Measurements from ENCODE around the gene SPATS2.

Gene SPATS2

DNA sequence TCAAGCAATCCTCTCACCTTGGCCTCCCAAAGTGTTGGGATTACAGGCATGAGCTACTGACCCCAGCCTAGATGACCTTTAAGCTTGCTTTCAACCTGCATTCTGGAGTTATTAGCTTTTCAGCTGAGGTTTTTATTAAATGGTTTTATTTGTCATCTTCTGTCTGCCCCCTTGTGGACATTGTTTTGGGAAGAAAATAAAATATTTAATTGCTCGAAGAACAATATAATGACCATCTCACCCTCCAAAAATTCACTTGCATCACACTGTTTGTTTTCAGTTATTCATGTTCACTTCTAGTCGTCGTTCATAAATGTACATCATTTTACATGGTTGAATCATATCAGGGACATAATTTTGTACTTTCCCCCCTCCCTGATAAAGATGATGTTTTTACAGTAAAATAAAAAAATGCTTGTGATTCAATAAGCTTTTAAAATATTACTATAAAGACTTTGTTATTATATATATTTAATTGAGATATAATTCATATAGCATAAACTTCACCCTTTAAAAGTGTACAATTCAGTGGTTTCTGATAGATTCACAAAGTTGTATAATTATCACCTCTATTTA lies 10.1 kb upstream of the SPATS2 start:
- no peak overlapping the region for H3K4me3 ChIP-seq
- H3K9me3 ChIP-seq (ENCODE audit: low read depth, low read length), result no peaks in the 10 kb centered on the region
- no peak for DNase-seq (ENCODE audit: low read depth, low spot score)
- no peak overlapping the region for H3K9ac ChIP-seq (ENCODE audit: insufficient read length)
- no peaks in the 10 kb centered on the region for H3K36me3 ChIP-seq (ENCODE audit: insufficient read depth, low read length)
- no peak for TF ChIP-seq EZH2 (IDR thresholded peaks at IDR 0.05)
- no peak for TF ChIP-seq FOXP2 (optimal IDR thresholded peaks at IDR 0.05; ENCODE audit: control extremely low read depth, extremely low read length, insufficient read depth)
- no peak for TF ChIP-seq POLR2AphosphoS5 (IDR thresholded peaks at IDR 0.05; ENCODE audit: borderline replicate concordance, low read depth, low read length)
- no peak overlapping the region for H3K27ac ChIP-seq

DNA sequence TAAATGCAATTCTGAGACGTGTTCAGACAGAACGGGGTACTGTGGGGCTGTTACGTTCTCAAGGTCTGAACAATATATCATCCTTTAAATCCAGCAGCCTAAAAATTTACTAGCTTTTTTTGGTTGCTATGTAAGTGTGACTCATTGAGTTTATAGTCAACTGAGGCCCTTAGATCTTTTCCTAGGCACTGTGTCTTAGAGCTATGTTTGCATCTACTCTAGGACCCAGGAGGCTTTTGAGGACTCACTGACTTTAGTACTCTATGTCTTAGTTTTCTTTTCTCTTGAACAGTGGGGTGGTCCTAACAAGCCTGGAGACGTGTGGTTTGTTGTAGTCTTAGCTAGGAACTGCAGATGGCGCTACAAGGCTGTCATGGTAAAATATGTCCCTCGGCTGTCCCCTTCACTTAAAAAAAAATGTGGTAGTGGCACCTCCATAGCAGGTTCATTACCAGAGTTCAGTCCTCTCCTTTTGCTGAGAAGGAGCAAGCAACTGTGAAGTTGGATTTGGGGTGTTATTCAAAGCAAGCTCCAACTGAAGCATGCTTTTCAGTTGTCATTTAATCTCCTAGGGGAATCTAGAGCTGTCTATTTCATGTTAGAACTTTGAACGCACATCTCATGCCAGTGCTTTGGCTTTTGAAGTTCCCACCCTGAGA lies 8.7 kb upstream of the SPATS2 start:
- DNase-seq (ENCODE audit: low read depth, low spot score), result peak; percentile 78
- TF ChIP-seq FOXP2 (optimal IDR thresholded peaks at IDR 0.05; ENCODE audit: control extremely low read depth, extremely low read length, insufficient read depth) (no peak), EZH2 (IDR thresholded peaks at IDR 0.05) (no peak), POLR2AphosphoS5 (IDR thresholded peaks at IDR 0.05; ENCODE audit: borderline replicate concordance, low read depth, low read length) (no peak)
- Histone ChIP-seq H3K4me3 (no peak overlapping the region), H3K27ac (no peak overlapping the region), H3K36me3 (ENCODE audit: insufficient read depth, low read length) (no peaks in the 10 kb centered on the region), H3K9me3 (ENCODE audit: low read depth, low read length) (no peaks in the 10 kb centered on the region), H3K9ac (ENCODE audit: insufficient read length) (no peak overlapping the region)

GRCh38 chr12:49359671-49360070 lies 7.6 kb upstream of the SPATS2 start:
- H3K4me3 ChIP-seq, result no peak overlapping the region
- no peak overlapping the region for H3K9ac ChIP-seq (ENCODE audit: insufficient read length)
- no peak overlapping the region for H3K27ac ChIP-seq
- no peak for DNase-seq (ENCODE audit: low read depth, low spot score)
- H3K36me3 ChIP-seq (ENCODE audit: insufficient read depth, low read length), result no peaks in the 10 kb centered on the region
- no peaks in the 10 kb centered on the region for H3K9me3 ChIP-seq (ENCODE audit: low read depth, low read length)
- no peak for TF ChIP-seq EZH2 (IDR thresholded peaks at IDR 0.05)
- no peak for TF ChIP-seq FOXP2 (optimal IDR thresholded peaks at IDR 0.05; ENCODE audit: control extremely low read depth, extremely low read length, insufficient read depth)

GRCh38 chr12:49362077-49362476 lies 5.2 kb upstream of the SPATS2 start:
- Histone ChIP-seq H3K4me3 (no peak overlapping the region), H3K36me3 (ENCODE audit: insufficient read depth, low read length) (no peaks in the 10 kb centered on the region), H3K9ac (ENCODE audit: insufficient read length) (no peak overlapping the region), H3K27ac (no peak overlapping the region), H3K9me3 (ENCODE audit: low read depth, low read length) (no peaks in the 10 kb centered on the region)
- no peak for TF ChIP-seq FOXP2 (optimal IDR thresholded peaks at IDR 0.05; ENCODE audit: control extremely low read depth, extremely low read length, insufficient read depth)
- TF ChIP-seq EZH2 (IDR thresholded peaks at IDR 0.05), result no peak
- no peak for TF ChIP-seq POLR2AphosphoS5 (IDR thresholded peaks at IDR 0.05; ENCODE audit: borderline replicate concordance, low read depth, low read length)
- DNase-seq (ENCODE audit: low read depth, low spot score), result no peak

GRCh38 chr12:49364989-49365388 lies 2.3 kb upstream of the SPATS2 start:
- H3K9ac ChIP-seq (ENCODE audit: insufficient read length), result no peak overlapping the region
- no peaks in the 10 kb centered on the region for H3K9me3 ChIP-seq (ENCODE audit: low read depth, low read length)
- no peak overlapping the region for H3K27ac ChIP-seq
- no peaks in the 10 kb centered on the region for H3K36me3 ChIP-seq (ENCODE audit: insufficient read depth, low read length)
- TF ChIP-seq FOXP2 (optimal IDR thresholded peaks at IDR 0.05; ENCODE audit: control extremely low read depth, extremely low read length, insufficient read depth) (no peak), POLR2AphosphoS5 (IDR thresholded peaks at IDR 0.05; ENCODE audit: borderline replicate concordance, low read depth, low read length) (no peak), EZH2 (IDR thresholded peaks at IDR 0.05) (no peak)
- DNase-seq (ENCODE audit: low read depth, low spot score), result no peak
- H3K4me3 ChIP-seq, result no peak overlapping the region

DNA sequence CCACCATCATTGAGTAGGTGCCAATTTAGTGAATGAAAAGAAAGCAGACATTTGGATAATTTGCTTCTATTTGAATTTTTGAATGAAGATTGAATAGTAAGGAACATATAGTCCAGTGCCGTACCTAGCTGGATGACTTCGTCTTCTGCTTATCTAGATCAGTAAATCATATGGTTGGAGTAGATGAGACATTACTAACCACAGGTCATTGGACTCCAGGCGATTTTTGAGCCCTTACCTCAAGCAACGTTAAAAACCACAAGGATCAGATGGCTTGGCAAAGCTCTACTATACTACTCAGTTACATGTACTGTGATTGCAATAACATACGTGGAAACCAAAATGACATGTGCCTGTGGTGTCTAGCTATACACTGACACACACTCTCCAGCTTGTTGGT lies 1.7 kb upstream of the SPATS2 start:
- no peak for DNase-seq (ENCODE audit: low read depth, low spot score)
- Histone ChIP-seq H3K9me3 (ENCODE audit: low read depth, low read length) (no peaks in the 10 kb centered on the region), H3K36me3 (ENCODE audit: insufficient read depth, low read length) (peaks cover 5% of the 10 kb centered on the region; the same call in 1 of the 2 replicates), H3K27ac (no peak overlapping the region), H3K4me3 (0 out of 2 replicates have a peak overlapping the region, but pooled peaks have one; percentile 20), H3K9ac (ENCODE audit: insufficient read length) (no peak overlapping the region)
- TF ChIP-seq POLR2AphosphoS5 (IDR thresholded peaks at IDR 0.05; ENCODE audit: borderline replicate concordance, low read depth, low read length) (no peak), EZH2 (IDR thresholded peaks at IDR 0.05) (no peak)

- H3K9me3 ChIP-seq (ENCODE audit: low read depth, low read length), result no peaks in the 10 kb centered on the region
- DNase-seq (ENCODE audit: low read depth, low spot score), result no peak
- H3K36me3 ChIP-seq (ENCODE audit: insufficient read depth, low read length), result peaks cover 10% of the 10 kb centered on the region; the same call in 1 of the 2 replicates
- peak overlapping the region; percentile 99 for H3K9ac ChIP-seq (ENCODE audit: insufficient read length)
- no peak for TF ChIP-seq POLR2AphosphoS5 (IDR thresholded peaks at IDR 0.05; ENCODE audit: borderline replicate concordance, low read depth, low read length)
- TF ChIP-seq FOXP2 (optimal IDR thresholded peaks at IDR 0.05; ENCODE audit: control extremely low read depth, extremely low read length, insufficient read depth), result no peak
- no peak for TF ChIP-seq EZH2 (IDR thresholded peaks at IDR 0.05)
- H3K4me3 ChIP-seq, result peak overlapping the region; percentile 96
- peak overlapping the region; percentile 96 for H3K27ac ChIP-seq
Observed at GRCh38 chr12:49366096-49366651, 1.1 kb upstream of the SPATS2 start.

- Histone ChIP-seq H3K36me3 (ENCODE audit: insufficient read depth, low read length) (peaks cover 13% of the 10 kb centered on the region; the same call in 1 of the 2 replicates), H3K9ac (ENCODE audit: insufficient read length) (peak overlapping the region; percentile 99), H3K9me3 (ENCODE audit: low read depth, low read length) (no peaks in the 10 kb centered on the region), H3K4me3 (peak overlapping the region; percentile 96), H3K27ac (peak overlapping the region; percentile 96)
- DNase-seq (ENCODE audit: low read depth, low spot score), result no peak
- TF ChIP-seq EZH2 (IDR thresholded peaks at IDR 0.05) (no peak), POLR2AphosphoS5 (IDR thresholded peaks at IDR 0.05; ENCODE audit: borderline replicate concordance, low read depth, low read length) (peak; percentile 67)
Observed at GRCh38 chr12:49366652-49367380, 446 bp upstream of the SPATS2 start.

All from SK-N-MC (cell line).